Neural cell (in vitro differentiated cells): ENCODE measurements around the gene CSKMT. TPM values are rescaled to one million over a fixed set of nuclear protein-coding genes. Genes with fewer than 3 reads are reported as not detected.
A peak's percentile ranks its signal among the peaks of the same experiment; 100 is the strongest.
"Not testable (repeated sequence)": the region's sequence is repeated elsewhere in the genome, so short reads cannot be mapped to it uniquely, and the experiment has no call there.

Experiments used
- H2AFZ ChIP-seq: fragments of 200-600, 300-800 bp; sonication (generic), shearing (Covaris generic); 2 replicates; pipeline ENCODE4 v1.6.0; 2014; ENCODE audit warnings: low read depth, mild to moderate bottlenecking, antibody characterized with exemption, low read length, moderate library complexity
- H3F3A ChIP-seq: fragments of 200-600 bp; shearing (Covaris generic); 2 replicates; pipeline ENCODE4 v1.6.1; 2016; ENCODE audit warnings: mild to moderate bottlenecking, moderate library complexity, mixed read lengths, antibody characterized with exemption, low read length; ENCODE audit not compliant: insufficient read depth, poor library complexity, severe bottlenecking
- H3K27ac ChIP-seq: fragments of 200-600, 300-800 bp; sonication (generic), shearing (Covaris generic); 2 replicates; pipeline ENCODE4 v1.5.1; 2014; ENCODE audit warnings: mild to moderate bottlenecking, low read length, moderate library complexity
- H3K27me3 ChIP-seq: fragments of 300-800, 200-600 bp; sonication (generic), shearing (Covaris generic); 2 replicates; pipeline ENCODE4 v1.6.0; 2014; ENCODE audit warnings: mild to moderate bottlenecking, low read depth, low read length, moderate library complexity; ENCODE audit not compliant: insufficient read depth
- H3K36me3 ChIP-seq: fragments of 300-800, 200-600 bp; sonication (generic), shearing (Covaris generic); 2 replicates; pipeline ENCODE4 v1.5.1; 2014; ENCODE audit warnings: mild to moderate bottlenecking, antibody characterized with exemption, low read length, moderate library complexity; ENCODE audit not compliant: insufficient read depth
- H3K4me2 ChIP-seq: fragments of 300-800, 200-600 bp; sonication (generic), shearing (Covaris generic); 2 replicates; pipeline ENCODE4 v1.6.0; 2014; ENCODE audit warnings: mild to moderate bottlenecking, low read length
- H3K4me3 ChIP-seq: fragments of 300-800, 200-600 bp; sonication (generic), shearing (Covaris generic); 2 replicates; pipeline ENCODE4 v1.5.1; 2014; ENCODE audit warnings: mild to moderate bottlenecking, low read length, moderate library complexity
- H3K79me2 ChIP-seq: fragments of 200-600 bp; shearing (Covaris generic); replicated peaks from 2 replicates; pipeline ENCODE4 v1.6.0; 2014; ENCODE audit warnings: mild to moderate bottlenecking, low read length, moderate library complexity; ENCODE audit not compliant: insufficient read depth
- H3K9ac ChIP-seq: fragments of 300-800, 200-600 bp; sonication (generic), shearing (Covaris generic); 2 replicates; pipeline ENCODE4 v1.6.1; 2016; ENCODE audit warnings: mild to moderate bottlenecking, low read length, mixed read lengths
- H3K9me2 ChIP-seq: fragments of 200-600 bp; shearing (Covaris generic); 2 replicates; pipeline ENCODE4 v1.6.1; 2016; ENCODE audit warnings: mild to moderate bottlenecking, low read length, mixed read lengths; ENCODE audit not compliant: insufficient read depth
- H3K9me3 ChIP-seq: fragments of 200-600, 300-800 bp; sonication (generic), shearing (Covaris generic); 2 replicates; pipeline ENCODE4 v1.6.1; 2016; ENCODE audit warnings: mild to moderate bottlenecking, mixed run types, low read length, moderate library complexity, mixed read lengths
- H4K20me1 ChIP-seq: fragments of 200-600 bp; shearing (Covaris generic); 2 replicates; pipeline ENCODE4 v1.6.1; 2016; ENCODE audit warnings: mild to moderate bottlenecking, mixed run types; ENCODE audit not compliant: insufficient read depth
- EP300 ChIP-seq: fragments of 450-650 bp; conservative IDR thresholded peaks from 2 replicates; pipeline ENCODE4 v1.6.1; 2014; ENCODE audit warnings: antibody characterized with exemption, mild to moderate bottlenecking, moderate library complexity; ENCODE audit not compliant: poor library complexity, severe bottlenecking
- EZH2 ChIP-seq: fragments of 200-600, 300-800 bp; shearing (Covaris generic), sonication (generic); IDR thresholded peaks from 2 replicates; pipeline ENCODE4 v1.6.1; 2014; ENCODE audit warnings: antibody characterized with exemption, low read length, borderline replicate concordance, mild to moderate bottlenecking; ENCODE audit not compliant: insufficient read depth, poor library complexity, severe bottlenecking
- POLR2AphosphoS5 ChIP-seq: IDR thresholded peaks from 2 replicates; pipeline ENCODE4 v1.6.1; 2012
- RAD21 ChIP-seq: fragments of 450-650 bp; conservative IDR thresholded peaks from 2 replicates; pipeline ENCODE4 v1.6.1; 2014; ENCODE audit warnings: antibody characterized with exemption, mild to moderate bottlenecking, moderate library complexity
- SMC3 ChIP-seq: fragments of 450-650 bp; conservative IDR thresholded peaks from 2 replicates; pipeline ENCODE4 v1.6.1; 2014; ENCODE audit warnings: antibody characterized with exemption, mild to moderate bottlenecking, moderate library complexity; ENCODE audit not compliant: poor library complexity
- polyA plus RNA-seq: library from polyadenylated mRNA; depleted of rRNA; stranded (reverse); fragments of >200 nt; gene quantifications from 2 replicates; pipeline ENCODE4 v1.2.3, GENCODE V29; 2014
- TF ChIP-seq, protein P1 (sequence below): fragments of 450-650 bp; IDR thresholded peaks from 2 replicates; pipeline ENCODE4 v1.5.1; 2014; ENCODE audit warnings: antibody characterized with exemption, mild to moderate bottlenecking, moderate library complexity; ENCODE audit not compliant: poor library complexity, severe bottlenecking

Gene CSKMT
- polyA plus RNA-seq, 1 donor from 2014 or later, result 16.0 TPM

DNA sequence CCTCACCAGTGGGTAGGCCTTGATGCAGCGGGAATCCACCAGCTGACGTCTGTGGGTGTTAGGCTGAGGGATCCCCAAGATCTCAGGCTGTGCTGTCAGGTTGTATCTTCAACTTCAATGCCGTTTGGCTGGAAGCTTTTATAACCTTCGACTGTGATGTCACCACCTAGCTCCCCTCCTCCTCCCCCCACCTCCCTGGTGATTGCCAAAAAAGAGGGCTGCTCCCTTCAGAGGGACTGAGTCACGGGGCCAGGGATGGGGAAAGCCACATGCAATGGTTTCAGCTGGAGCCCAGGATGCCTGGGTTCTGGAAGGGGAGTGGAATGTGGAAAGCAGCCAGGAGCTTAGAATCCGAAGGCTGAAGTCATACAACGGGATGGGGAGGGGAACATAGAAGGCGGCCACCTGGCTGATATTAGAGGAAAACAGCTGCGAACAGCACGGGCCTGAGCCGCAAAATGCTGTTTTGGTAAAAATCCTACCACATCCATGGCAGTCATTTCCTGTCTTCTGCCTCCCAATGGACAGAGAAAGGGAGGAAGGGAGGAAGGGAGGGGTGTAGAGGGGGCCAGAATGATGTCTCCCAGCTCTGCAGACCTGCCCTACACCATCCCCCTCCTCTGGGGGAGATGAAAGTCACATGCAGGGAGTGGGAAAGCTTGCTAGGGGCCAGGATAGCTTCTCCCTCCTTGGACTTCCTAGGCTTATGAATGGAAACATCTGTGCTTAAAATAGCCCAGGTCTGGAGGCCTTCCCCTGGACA is 24.5 kb downstream of the CSKMT start, which contains the start of gene LRRN4CL:
Gene LRRN4CL, minus strand, starts transcription at position 110 of the 763 bp plus-strand sequence. CDS start 1,022 bp downstream, outside the sequence.
- H3K36me3 ChIP-seq, result no peaks in the 10 kb centered on the region
- no peaks in the 10 kb centered on the region for H3K79me2 ChIP-seq
- TF ChIP-seq POLR2AphosphoS5 (peak; percentile 38), RAD21 (no peak)
- no peak within 1 kb of the TSS for H2AFZ ChIP-seq
- H4K20me1 ChIP-seq, result no peaks in the 10 kb centered on the region
- H3K27me3 ChIP-seq, result no peaks in the 10 kb centered on the region
- H3K9me2 ChIP-seq, result no peaks in the 10 kb centered on the region
- H3F3A ChIP-seq, result no peaks in the 10 kb centered on the region
- no peak within 1 kb of the TSS for H3K27ac ChIP-seq
- no peak within 1 kb of the TSS for H3K4me2 ChIP-seq
- H3K4me3 ChIP-seq, result no peak within 1 kb of the TSS
- no peaks in the 10 kb centered on the region for H3K9me3 ChIP-seq
- H3K9ac ChIP-seq, result no peak within 1 kb of the TSS

DNA sequence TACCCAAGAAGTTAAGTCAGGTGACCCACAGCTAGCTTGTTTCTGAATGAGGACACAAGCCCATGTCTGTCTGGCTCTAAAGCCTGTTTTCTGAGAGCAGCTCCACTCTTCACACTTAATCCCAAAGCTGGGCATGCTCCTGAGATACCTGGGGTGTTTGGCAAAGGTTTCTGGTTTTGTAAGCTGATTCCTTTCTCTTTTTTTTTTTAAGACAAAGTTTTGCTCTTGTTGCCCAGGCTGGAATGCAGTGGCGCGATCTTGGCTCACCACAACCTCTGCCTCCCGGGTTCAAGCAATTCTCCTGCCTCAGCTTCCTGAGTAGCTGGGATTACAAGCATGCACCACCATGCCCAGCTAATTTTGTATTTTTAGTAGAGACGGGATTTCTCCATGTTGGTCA is 28.5 kb downstream of the CSKMT start:
- H3K4me2 ChIP-seq, H3K79me2 ChIP-seq, H2AFZ ChIP-seq, H3K9ac ChIP-seq, H3K27ac ChIP-seq, H3K27me3 ChIP-seq, H4K20me1 ChIP-seq, H3K9me2 ChIP-seq, H3K9me3 ChIP-seq, H3K36me3 ChIP-seq, H3F3A ChIP-seq, H3K4me3 ChIP-seq: not testable (repeated sequence)

DNA sequence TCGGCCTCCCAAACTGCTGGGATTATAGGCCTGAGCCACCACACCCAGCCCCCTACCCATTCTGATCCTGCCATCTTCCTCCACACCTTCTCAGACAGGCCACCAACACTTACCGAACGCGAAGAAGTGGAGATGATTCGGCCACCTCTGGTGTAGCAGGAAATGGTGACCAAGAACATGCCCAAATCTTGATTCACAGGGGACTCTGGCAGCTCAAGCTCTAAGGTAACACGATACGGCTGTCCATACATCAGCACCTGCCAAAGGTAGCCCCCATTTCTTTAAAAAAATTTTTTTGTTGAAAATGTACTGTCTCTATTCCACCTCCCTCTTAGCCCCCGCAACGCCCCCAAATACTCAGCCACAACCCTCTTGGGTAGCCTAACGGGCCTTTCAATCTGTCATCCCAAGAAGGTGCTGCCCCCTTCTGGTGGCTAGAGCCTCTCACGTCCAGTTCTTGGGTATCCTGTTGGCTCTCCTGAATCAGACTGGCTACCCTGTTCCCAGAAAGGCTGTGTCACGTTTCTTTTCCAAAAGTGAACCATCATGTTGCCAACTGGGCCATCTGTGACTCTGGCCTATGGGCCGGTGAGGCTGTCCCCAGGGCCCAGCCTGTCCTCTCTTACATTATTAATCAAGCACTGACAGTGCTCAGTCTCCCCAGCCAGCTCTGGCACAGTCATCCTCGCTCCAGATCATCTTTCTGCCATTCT is 29.5 kb downstream of the CSKMT start:
- no peaks in the 10 kb centered on the region for H3F3A ChIP-seq
- H3K36me3 ChIP-seq, result no peaks in the 10 kb centered on the region
- H3K27me3 ChIP-seq, result no peaks in the 10 kb centered on the region
- H3K4me3 ChIP-seq, result no peak overlapping the region
- no peak overlapping the region for H3K9ac ChIP-seq
- H4K20me1 ChIP-seq, result no peaks in the 10 kb centered on the region
- H3K9me2 ChIP-seq, result no peaks in the 10 kb centered on the region
- no peak overlapping the region for H3K4me2 ChIP-seq
- TF ChIP-seq EP300 (no peak), RAD21 (peak; percentile 56), EZH2 (no peak), SMC3 (peak; percentile 65)
- TF ChIP-seq, protein P1, sequence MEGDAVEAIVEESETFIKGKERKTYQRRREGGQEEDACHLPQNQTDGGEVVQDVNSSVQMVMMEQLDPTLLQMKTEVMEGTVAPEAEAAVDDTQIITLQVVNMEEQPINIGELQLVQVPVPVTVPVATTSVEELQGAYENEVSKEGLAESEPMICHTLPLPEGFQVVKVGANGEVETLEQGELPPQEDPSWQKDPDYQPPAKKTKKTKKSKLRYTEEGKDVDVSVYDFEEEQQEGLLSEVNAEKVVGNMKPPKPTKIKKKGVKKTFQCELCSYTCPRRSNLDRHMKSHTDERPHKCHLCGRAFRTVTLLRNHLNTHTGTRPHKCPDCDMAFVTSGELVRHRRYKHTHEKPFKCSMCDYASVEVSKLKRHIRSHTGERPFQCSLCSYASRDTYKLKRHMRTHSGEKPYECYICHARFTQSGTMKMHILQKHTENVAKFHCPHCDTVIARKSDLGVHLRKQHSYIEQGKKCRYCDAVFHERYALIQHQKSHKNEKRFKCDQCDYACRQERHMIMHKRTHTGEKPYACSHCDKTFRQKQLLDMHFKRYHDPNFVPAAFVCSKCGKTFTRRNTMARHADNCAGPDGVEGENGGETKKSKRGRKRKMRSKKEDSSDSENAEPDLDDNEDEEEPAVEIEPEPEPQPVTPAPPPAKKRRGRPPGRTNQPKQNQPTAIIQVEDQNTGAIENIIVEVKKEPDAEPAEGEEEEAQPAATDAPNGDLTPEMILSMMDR, result peak; percentile 69
- no peak overlapping the region for H2AFZ ChIP-seq
- no peaks in the 10 kb centered on the region for H3K79me2 ChIP-seq
- H3K27ac ChIP-seq, result no peak overlapping the region
- no peaks in the 10 kb centered on the region for H3K9me3 ChIP-seq
